ENCODE data around the gene TMEM233.

GRCh38 chr12:119644930-119645329, 51.4 kb downstream of the TMEM233 start:
- TF ChIP-seq POLR2AphosphoS5 (IDR thresholded peaks at IDR 0.05; ENCODE audit: low read depth, low read length) (no peak), POLR2A (IDR thresholded peaks at IDR 0.05; ENCODE audit: low read depth, low read length) (no peak), TAF1 (IDR thresholded peaks at IDR 0.05; ENCODE audit: low read depth, low read length) (no peak), SPI1 (IDR thresholded peaks at IDR 0.05; ENCODE audit: low read depth, low read length) (no peak), PAX5 (IDR thresholded peaks at IDR 0.05; ENCODE audit: insufficient read depth, low read length, severe bottlenecking) (no peak)
